Breast epithelium (tissue), 3 donors: ENCODE data around the gene RFX4.

ENCODE experiments used
- CTCF ChIP-seq, 3 donors: fragments of 450-650 bp; IDR thresholded peaks; one replicate each; pipeline ENCODE4 v1.5.1; 2016 to 2017; ENCODE audit warnings: antibody characterized with exemption in 3 of 3, mild to moderate bottlenecking in 3 of 3, moderate library complexity in 3 of 3
- POLR2A ChIP-seq: fragments of 450-650 bp; IDR thresholded peaks from one replicate; pipeline ENCODE4 v1.6.1; 2016; ENCODE audit warnings: antibody characterized with exemption, mild to moderate bottlenecking, moderate library complexity
- POLR2AphosphoS5 ChIP-seq, 3 donors: sonication (generic); formaldehyde crosslinking; IDR thresholded peaks; one replicate each; pipeline ENCODE4 v1.6.1; 2017; ENCODE audit warnings: antibody characterized with exemption in 3 of 3

- TF ChIP-seq CTCF (IDR thresholded peaks at IDR 0.05): no peak
- no peak for TF ChIP-seq POLR2AphosphoS5 (IDR thresholded peaks at IDR 0.05)
- no peak for TF ChIP-seq POLR2A
Measured at GRCh38 chr12:106594447-106594846, 11.6 kb downstream of the RFX4 start.
